ENCODE results near the gene CD300LB. TPM values are rescaled to one million over a fixed set of nuclear protein-coding genes. Genes with fewer than 3 reads are reported as not detected.
"Not testable (repeated sequence)": the region's sequence is repeated elsewhere in the genome, so short reads cannot be mapped to it uniquely, and the experiment has no call there.

CD300LB gene
- total RNA-seq, 1 donor from 2014 or later, result not detected

- Mint-ChIP-seq H3K27me3 (ENCODE audit: unreplicated experiment) (no peaks in the 10 kb centered on the region), H3K36me3 (ENCODE audit: unreplicated experiment) (no peaks in the 10 kb centered on the region), H3K4me1 (ENCODE audit: unreplicated experiment) (no peaks in the 10 kb centered on the region), H3K27ac (ENCODE audit: unreplicated experiment) (no peak overlapping the region), H3K4me3 (ENCODE audit: unreplicated experiment) (no peak overlapping the region), H3K9me3 (ENCODE audit: unreplicated experiment) (no peaks in the 10 kb centered on the region)
- peak; percentile 60 for DNase-seq (ENCODE audit: extremely low spot score, unreplicated experiment)
- TF ChIP-seq CTCF (IDR thresholded peaks at IDR 0.05), result no peak
Observed at GRCh38 chr17:74523308-74523707, 8.0 kb downstream of the CD300LB start.

- no peaks in the 10 kb centered on the region for H3K27me3 Mint-ChIP-seq (ENCODE audit: unreplicated experiment)
- no peaks in the 10 kb centered on the region for H3K36me3 Mint-ChIP-seq (ENCODE audit: unreplicated experiment)
Observed at GRCh38 chr17:74522381-74523105, 8.7 kb downstream of the CD300LB start.

GRCh38 chr17:74521701-74522201 lies 9.5 kb downstream of the CD300LB start:
- DNase-seq (ENCODE audit: extremely low spot score, unreplicated experiment), result peak; percentile 68
- Mint-ChIP-seq H3K4me3 (ENCODE audit: unreplicated experiment) (no peak overlapping the region), H3K27ac (ENCODE audit: unreplicated experiment) (no peak overlapping the region), H3K4me1 (ENCODE audit: unreplicated experiment) (no peaks in the 10 kb centered on the region), H3K27me3 (ENCODE audit: unreplicated experiment) (no peaks in the 10 kb centered on the region), H3K9me3 (ENCODE audit: unreplicated experiment) (no peaks in the 10 kb centered on the region), H3K36me3 (ENCODE audit: unreplicated experiment) (no peaks in the 10 kb centered on the region)
- TF ChIP-seq CTCF (IDR thresholded peaks at IDR 0.05), result no peak

More at GRCh38 chr17:74522381-74523105, 8.7 kb downstream of the CD300LB start:
- H3K27ac Mint-ChIP-seq (ENCODE audit: unreplicated experiment), result no peak overlapping the region
- TF ChIP-seq CTCF (IDR thresholded peaks at IDR 0.05), result no peak
- H3K4me3 Mint-ChIP-seq (ENCODE audit: unreplicated experiment), result no peak overlapping the region
- DNase-seq (ENCODE audit: extremely low spot score, unreplicated experiment), result peak; percentile 77
- H3K4me1 Mint-ChIP-seq (ENCODE audit: unreplicated experiment), result no peaks in the 10 kb centered on the region
- H3K9me3 Mint-ChIP-seq (ENCODE audit: unreplicated experiment), result no peaks in the 10 kb centered on the region

GRCh38 chr17:74520790-74521480 lies 10.3 kb downstream of the CD300LB start:
- H3K9me3 Mint-ChIP-seq (ENCODE audit: unreplicated experiment), result no peaks in the 10 kb centered on the region
- no peaks in the 10 kb centered on the region for H3K36me3 Mint-ChIP-seq (ENCODE audit: unreplicated experiment)
- no peak for TF ChIP-seq CTCF (IDR thresholded peaks at IDR 0.05)
- no peaks in the 10 kb centered on the region for H3K27me3 Mint-ChIP-seq (ENCODE audit: unreplicated experiment)
- H3K27ac Mint-ChIP-seq (ENCODE audit: unreplicated experiment), result no peak overlapping the region
- no peaks in the 10 kb centered on the region for H3K4me1 Mint-ChIP-seq (ENCODE audit: unreplicated experiment)
- no peak overlapping the region for H3K4me3 Mint-ChIP-seq (ENCODE audit: unreplicated experiment)
- peak; percentile 81 for DNase-seq (ENCODE audit: extremely low spot score, unreplicated experiment)

GRCh38 chr17:74520016-74520434 lies 11.2 kb downstream of the CD300LB start:
- Mint-ChIP-seq H3K9me3 (ENCODE audit: unreplicated experiment) (no peaks in the 10 kb centered on the region), H3K4me1 (ENCODE audit: unreplicated experiment) (no peaks in the 10 kb centered on the region), H3K4me3 (ENCODE audit: unreplicated experiment) (no peak overlapping the region), H3K27ac (ENCODE audit: unreplicated experiment) (no peak overlapping the region), H3K27me3 (ENCODE audit: unreplicated experiment) (no peaks in the 10 kb centered on the region), H3K36me3 (ENCODE audit: unreplicated experiment) (no peaks in the 10 kb centered on the region)
- no peak for TF ChIP-seq CTCF (IDR thresholded peaks at IDR 0.05)
- peak; percentile 30 for DNase-seq (ENCODE audit: extremely low spot score, unreplicated experiment)

- peak; percentile 19 for DNase-seq (ENCODE audit: extremely low spot score, unreplicated experiment)
- not testable (repeated sequence) for H3K36me3 Mint-ChIP-seq (ENCODE audit: unreplicated experiment); H3K27ac Mint-ChIP-seq (ENCODE audit: unreplicated experiment); H3K4me3 Mint-ChIP-seq (ENCODE audit: unreplicated experiment); H3K27me3 Mint-ChIP-seq (ENCODE audit: unreplicated experiment); H3K9me3 Mint-ChIP-seq (ENCODE audit: unreplicated experiment); H3K4me1 Mint-ChIP-seq (ENCODE audit: unreplicated experiment)
Observed at GRCh38 chr17:74518413-74518981, 12.8 kb downstream of the CD300LB start.

Measured in osteocyte (in vitro differentiated cells).